PC-9 (cell line): Measurements from ENCODE around the gene CYP24A1. TPM values are rescaled to one million over a fixed set of nuclear protein-coding genes. Genes with fewer than 3 reads are reported as not detected.

ENCODE experiments used
- BruUV-seq: library from RNA; stranded (reverse); fragments of 400-500 nt; replicated peaks from 2 replicates; lab custom pipeline; 2021; lab: Mats Ljungman, UMichigan
- CTCF ChIA-PET: fragments of 300-600 bp; sonication (Branson Sonifier 250); formaldehyde crosslinking; loops from one replicate; lab custom pipeline; 2022; ENCODE audit warnings: antibody characterized with exemption; lab: Charles Lee
- POLR2A ChIA-PET: fragments of 300-600 bp; sonication (Branson Sonifier 250); formaldehyde crosslinking; loops from one replicate; lab custom pipeline; 2022; ENCODE audit warnings: antibody characterized with exemption; ENCODE audit not compliant: unreplicated experiment; lab: Charles Lee
- DNase-seq, 2 experiments: peaks; one replicate each; pipeline versions ENCODE4 v3.0.0 to v3.0.0-alpha.2; 2015 to 2022; ENCODE audit warnings: mixed read lengths in 1 of 2
- H2AFZ ChIP-seq: fragments of 200-600 bp; sonication (generic); 2 replicates; pipeline ENCODE4 v1.8.1; 2017; ENCODE audit warnings: antibody characterized with exemption
- H3F3A ChIP-seq: fragments of 200-600 bp; sonication (generic); 2 replicates; pipeline ENCODE4 v1.8.1; 2017; ENCODE audit warnings: antibody characterized with exemption, mild to moderate bottlenecking, low read depth; ENCODE audit not compliant: insufficient read depth
- H3K27ac ChIP-seq: fragments of 200-600 bp; sonication (generic); 2 replicates; pipeline ENCODE4 v1.6.1; 2016; ENCODE audit warnings: mixed run types
- H3K27me3 ChIP-seq: fragments of 200-600 bp; sonication (generic); 2 replicates; pipeline ENCODE4 v1.6.1; 2016; ENCODE audit warnings: low read depth, mixed run types; ENCODE audit not compliant: insufficient read depth
- H3K36me3 ChIP-seq: fragments of 200-600 bp; sonication (generic); 2 replicates; pipeline ENCODE4 v1.6.1; 2016; ENCODE audit warnings: low read depth, mixed run types
- H3K4me1 ChIP-seq: fragments of 200-600 bp; sonication (generic); replicated peaks from 2 replicates; pipeline ENCODE4 v1.6.1; 2016; ENCODE audit warnings: mixed run types; ENCODE audit not compliant: insufficient read depth
- H3K4me2 ChIP-seq: fragments of 200-600 bp; sonication (generic); 2 replicates; pipeline ENCODE4 v1.6.1; 2017; ENCODE audit warnings: mixed run types
- H3K4me3 ChIP-seq: fragments of 200-600 bp; sonication (generic); 2 replicates; pipeline ENCODE4 v1.6.1; 2016; ENCODE audit warnings: mixed run types
- H3K79me2 ChIP-seq: fragments of 200-600 bp; sonication (generic); 2 replicates; pipeline ENCODE4 v1.6.1; 2017; ENCODE audit warnings: low read depth, mixed run types
- H3K9me2 ChIP-seq: fragments of 200-600 bp; sonication (generic); 2 replicates; pipeline ENCODE4 v1.8.1; 2017; ENCODE audit warnings: mild to moderate bottlenecking; ENCODE audit not compliant: insufficient read depth
- H3K9me3 ChIP-seq: fragments of 200-600 bp; sonication (generic); 2 replicates; pipeline ENCODE4 v1.8.1; 2016; ENCODE audit warnings: low read depth; ENCODE audit not compliant: insufficient read depth
- H4K20me1 ChIP-seq: fragments of 200-600 bp; sonication (generic); 2 replicates; pipeline ENCODE4 v1.8.1; 2017; ENCODE audit not compliant: insufficient read depth
- CTCF ChIP-seq: fragments of 200-600 bp; sonication (generic); conservative IDR thresholded peaks from 2 replicates; pipeline ENCODE4 v1.6.1; 2017; ENCODE audit warnings: mixed run types, antibody characterized with exemption, mild to moderate bottlenecking, moderate library complexity
- EZH2 ChIP-seq: fragments of 200-600 bp; sonication (generic); IDR thresholded peaks from 2 replicates; pipeline ENCODE4 v1.8.0; 2017; ENCODE audit warnings: antibody characterized with exemption, low read depth
- intact Hi-C: fragments of 100-400 bp; cut with micrococcal nuclease; formaldehyde crosslinking; loops from one replicate; pipeline ENCODE4 v1.10.0; 2022; ENCODE audit not compliant: unreplicated experiment
- total RNA-seq: library from RNA; stranded (reverse); gene quantifications from 2 replicates; pipeline ENCODE4 v1.2.3, GENCODE V29; 2021

The CYP24A1 gene
- total RNA-seq, 1 experiment from 2014 or later = 4.9 TPM

GRCh38 chr20:54176610-54177009, 2.8 kb upstream of the CYP24A1 start:
- ChIA-PET CTCF (no interaction called here), POLR2A (no interaction called here)
- Histone ChIP-seq H3K36me3 (peaks cover 12% of the 10 kb centered on the region; the same call in 1 of the 2 replicates), H3K9me2 (no peaks in the 10 kb centered on the region), H3K27me3 (no peaks in the 10 kb centered on the region), H3K4me3 (no peak overlapping the region), H3K27ac (peak overlapping the region; percentile 6; the same call in 1 of the 2 replicates), H3K79me2 (peaks cover 3% of the 10 kb centered on the region; the same call in 1 of the 2 replicates), H3K4me2 (0 out of 2 replicates have a peak overlapping the region, but pooled peaks have one; percentile 3), H3K4me1 (peaks cover 49% of the 10 kb centered on the region), H3K9me3 (no peaks in the 10 kb centered on the region), H2AFZ (no peak overlapping the region), H3F3A (peaks cover 32% of the 10 kb centered on the region), H4K20me1 (no peaks in the 10 kb centered on the region)
- intact Hi-C loops = no loop called here
- no peak for DNase-seq
- no peak for TF ChIP-seq CTCF
- no peak for TF ChIP-seq EZH2
- no TSS peak for BruUV-seq

GRCh38 chr20:54174457-54175175, 830 bp upstream of the CYP24A1 start:
- no peaks in the 10 kb centered on the region for H3K9me3 ChIP-seq
- peaks cover 12% of the 10 kb centered on the region; the same call in 1 of the 2 replicates for H3K36me3 ChIP-seq
- no peaks in the 10 kb centered on the region for H3K27me3 ChIP-seq
- TF ChIP-seq CTCF (no peak), EZH2 (no peak)
- no peak for DNase-seq
- H3K27ac ChIP-seq = no peak overlapping the region
- H4K20me1 ChIP-seq = no peaks in the 10 kb centered on the region
- CTCF ChIA-PET = no interaction called here
- H3K4me3 ChIP-seq = no peak overlapping the region
- BruUV-seq = no TSS peak
- peaks cover 47% of the 10 kb centered on the region for H3K4me1 ChIP-seq
- peaks cover 23% of the 10 kb centered on the region for H3K79me2 ChIP-seq
- no peaks in the 10 kb centered on the region for H3K9me2 ChIP-seq
- intact Hi-C loops = no loop called here
- no peak overlapping the region for H3K4me2 ChIP-seq
- H2AFZ ChIP-seq = no peak overlapping the region
- peaks cover 35% of the 10 kb centered on the region for H3F3A ChIP-seq
- POLR2A ChIA-PET = interaction anchor here (0.7 kb wide), 1 partner anchor 30 kb away, joined by 4 read pairs; no protein-coding TSS in a partner anchor

GRCh38 chr20:54172856-54173652, 732 bp downstream of the CYP24A1 start:
- H2AFZ ChIP-seq = no peak overlapping the region
- peaks cover 39% of the 10 kb centered on the region for H3K4me1 ChIP-seq
- peaks cover 12% of the 10 kb centered on the region; the same call in 1 of the 2 replicates for H3K36me3 ChIP-seq
- no peaks in the 10 kb centered on the region for H3K27me3 ChIP-seq
- H3K9me2 ChIP-seq = no peaks in the 10 kb centered on the region
- no peak for DNase-seq
- H3K9me3 ChIP-seq = no peaks in the 10 kb centered on the region
- no TSS peak for BruUV-seq
- ChIA-PET POLR2A (no interaction called here), CTCF (no interaction called here)
- TF ChIP-seq CTCF (no peak), EZH2 (no peak)
- H3K4me2 ChIP-seq = no peak overlapping the region
- H3K27ac ChIP-seq = no peak overlapping the region
- H3F3A ChIP-seq = peaks cover 43% of the 10 kb centered on the region
- H4K20me1 ChIP-seq = no peaks in the 10 kb centered on the region
- intact Hi-C loops = no loop called here
- H3K79me2 ChIP-seq = peaks cover 31% of the 10 kb centered on the region
- no peak overlapping the region for H3K4me3 ChIP-seq
